Measurements from ENCODE around the gene PHLDB3. TPM values are rescaled to one million over a fixed set of nuclear protein-coding genes. Genes with fewer than 3 reads are reported as not detected.

The PHLDB3 gene
- total RNA-seq, 1 experiment from 2014 or later, result 29.0 TPM

- intact Hi-C loops (cut with micrococcal nuclease), result no loop called here
- TF ChIP-seq EZH2 (IDR thresholded peaks at IDR 0.05; ENCODE audit: low read length, unreplicated experiment) (no peak), EZH2phosphoT487 (IDR thresholded peaks at IDR 0.05; ENCODE audit: borderline replicate concordance, low read length) (no peak), CTCF (conservative IDR thresholded peaks at IDR 0.05; ENCODE audit: low read depth, low read length) (no peak)
- DNase-seq (no peak), ATAC-seq (no peak)
- Histone ChIP-seq H3K4me2 (ENCODE audit: low read length) (no peak overlapping the region), H3K9ac (ENCODE audit: low read length) (no peak overlapping the region), H3K27me3 (ENCODE audit: low read length) (no peaks in the 10 kb centered on the region), H2AFZ (ENCODE audit: low read length) (no peak overlapping the region), H3K9me2 (replicated peaks; ENCODE audit: low read length) (no peaks in the 10 kb centered on the region), H3K36me3 (ENCODE audit: low read depth, low read length) (no peaks in the 10 kb centered on the region), H3K27ac (ENCODE audit: low read length) (no peak overlapping the region), H3K9me3 (ENCODE audit: low read length) (no peaks in the 10 kb centered on the region), H4K20me1 (ENCODE audit: low read length) (no peaks in the 10 kb centered on the region), H3K79me2 (ENCODE audit: low read length) (no peaks in the 10 kb centered on the region), H3F3A (ENCODE audit: low read length, unreplicated experiment) (no peaks in the 10 kb centered on the region), H3K4me1 (ENCODE audit: insufficient read depth, low read length) (no peaks in the 10 kb centered on the region), H3K4me3 (ENCODE audit: low read length) (no peak overlapping the region)
- CTCF ChIA-PET, result no interaction called here
- POLR2A ChIA-PET (ENCODE audit: unreplicated experiment), result no interaction called here
- no TSS peak for BruUV-seq (replicated peaks)
These were observed 6.8 kb upstream of the PHLDB3 start for GRCh38 chr19:43511324-43511723.

GRCh38 chr19:43510713-43511112 is 6.2 kb upstream of the PHLDB3 start:
- no peak for TF ChIP-seq EZH2phosphoT487 (IDR thresholded peaks at IDR 0.05; ENCODE audit: borderline replicate concordance, low read length)
- TF ChIP-seq CTCF (conservative IDR thresholded peaks at IDR 0.05; ENCODE audit: low read depth, low read length), result no peak
- no peak for TF ChIP-seq EZH2 (IDR thresholded peaks at IDR 0.05; ENCODE audit: low read length, unreplicated experiment)
- Histone ChIP-seq H2AFZ (ENCODE audit: low read length) (no peak overlapping the region), H3K9ac (ENCODE audit: low read length) (no peak overlapping the region), H3K4me1 (ENCODE audit: insufficient read depth, low read length) (no peaks in the 10 kb centered on the region), H4K20me1 (ENCODE audit: low read length) (no peaks in the 10 kb centered on the region), H3K9me3 (ENCODE audit: low read length) (no peaks in the 10 kb centered on the region), H3K27me3 (ENCODE audit: low read length) (no peaks in the 10 kb centered on the region), H3K79me2 (ENCODE audit: low read length) (no peaks in the 10 kb centered on the region), H3K9me2 (replicated peaks; ENCODE audit: low read length) (no peaks in the 10 kb centered on the region), H3K4me2 (ENCODE audit: low read length) (no peak overlapping the region), H3K36me3 (ENCODE audit: low read depth, low read length) (no peaks in the 10 kb centered on the region), H3F3A (ENCODE audit: low read length, unreplicated experiment) (no peaks in the 10 kb centered on the region), H3K4me3 (ENCODE audit: low read length) (no peak overlapping the region), H3K27ac (ENCODE audit: low read length) (no peak overlapping the region)
- POLR2A ChIA-PET (ENCODE audit: unreplicated experiment), result no interaction called here
- intact Hi-C loops (cut with micrococcal nuclease), result no loop called here
- no TSS peak for BruUV-seq (replicated peaks)
- ATAC-seq (no peak), DNase-seq (no peak)
- CTCF ChIA-PET, result no interaction called here

DNA sequence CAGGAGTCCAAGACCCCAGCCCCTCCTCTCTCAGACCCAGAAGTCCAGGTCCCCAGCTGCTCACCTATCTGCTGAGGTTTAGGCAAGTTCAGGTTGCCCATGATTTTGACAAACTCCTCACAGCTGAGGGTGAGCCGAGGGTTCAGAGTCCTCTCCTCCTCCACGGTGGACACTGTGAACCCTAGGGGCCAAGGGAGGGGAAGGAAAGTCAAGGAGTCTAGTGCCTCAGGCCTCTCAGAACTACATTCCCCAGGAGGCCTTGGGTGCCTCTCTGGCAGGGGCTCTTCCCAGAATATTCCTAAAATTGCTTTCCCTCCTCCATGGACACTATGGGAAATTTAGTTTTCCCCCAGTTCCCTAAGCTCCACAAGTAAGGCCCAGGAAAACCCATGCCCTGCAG is 3.3 kb upstream of the PHLDB3 start:
- H2AFZ ChIP-seq (ENCODE audit: low read length), result no peak overlapping the region
- ChIA-PET POLR2A (ENCODE audit: unreplicated experiment) (no interaction called here), CTCF (no interaction called here)
- intact Hi-C loops (cut with micrococcal nuclease), result no loop called here
- H3K9me3 ChIP-seq (ENCODE audit: low read length), result no peaks in the 10 kb centered on the region
- 0 out of 2 replicates have a peak, but pooled peaks cover 8% of the 10 kb centered on the region for H3K4me1 ChIP-seq (ENCODE audit: insufficient read depth, low read length)
- TF ChIP-seq CTCF (conservative IDR thresholded peaks at IDR 0.05; ENCODE audit: low read depth, low read length), result no peak
- no peak for TF ChIP-seq EZH2phosphoT487 (IDR thresholded peaks at IDR 0.05; ENCODE audit: borderline replicate concordance, low read length)
- no peaks in the 10 kb centered on the region for H3K79me2 ChIP-seq (ENCODE audit: low read length)
- no peak overlapping the region for H3K4me2 ChIP-seq (ENCODE audit: low read length)
- H3K27me3 ChIP-seq (ENCODE audit: low read length), result no peaks in the 10 kb centered on the region
- no peaks in the 10 kb centered on the region for H4K20me1 ChIP-seq (ENCODE audit: low read length)
- BruUV-seq (replicated peaks), result no TSS peak
- no peak for DNase-seq
- no peaks in the 10 kb centered on the region for H3K36me3 ChIP-seq (ENCODE audit: low read depth, low read length)
- no peaks in the 10 kb centered on the region for H3K9me2 ChIP-seq (replicated peaks; ENCODE audit: low read length)
- H3K27ac ChIP-seq (ENCODE audit: low read length), result no peak overlapping the region
- no peak for ATAC-seq
- H3F3A ChIP-seq (ENCODE audit: low read length, unreplicated experiment), result no peaks in the 10 kb centered on the region
- H3K4me3 ChIP-seq (ENCODE audit: low read length), result no peak overlapping the region
- H3K9ac ChIP-seq (ENCODE audit: low read length), result no peak overlapping the region

Measured in PC-3 (cell line).